ENCODE measurements around the gene MORN3. TPM values are rescaled to one million over a fixed set of nuclear protein-coding genes. Genes with fewer than 3 reads are reported as not detected.

The MORN3 gene
- total RNA-seq, 1 donor from 2014 or later: 0.26 TPM

- Mint-ChIP-seq H3K27me3 (no peaks in the 10 kb centered on the region), H3K36me3 (ENCODE audit: low read depth) (peaks cover 1% of the 10 kb centered on the region), H3K27ac (no peak overlapping the region), H3K4me3 (no peak overlapping the region), H3K9me3 (no peaks in the 10 kb centered on the region), H3K4me1 (peaks cover 3% of the 10 kb centered on the region)
- intact Hi-C loops (cut with micrococcal nuclease): no loop called here
- no peak for DNase-seq
Observed at GRCh38 chr12:121618659-121619233, 50.7 kb downstream of the MORN3 start.

- Mint-ChIP-seq H3K4me1 (peaks cover 5% of the 10 kb centered on the region), H3K4me3 (no peak overlapping the region), H3K9me3 (no peaks in the 10 kb centered on the region), H3K36me3 (ENCODE audit: low read depth) (peaks cover 1% of the 10 kb centered on the region), H3K27ac (no peak overlapping the region), H3K27me3 (no peaks in the 10 kb centered on the region)
- intact Hi-C loops (cut with micrococcal nuclease): no loop called here
- no peak for DNase-seq
Observed at GRCh38 chr12:121614872-121615467, 54.5 kb downstream of the MORN3 start.

- Mint-ChIP-seq H3K27me3 (no peaks in the 10 kb centered on the region), H3K4me3 (no peak overlapping the region), H3K4me1 (peaks cover 5% of the 10 kb centered on the region), H3K9me3 (no peaks in the 10 kb centered on the region), H3K36me3 (ENCODE audit: low read depth) (peaks cover 1% of the 10 kb centered on the region), H3K27ac (no peak overlapping the region)
- intact Hi-C loops (cut with micrococcal nuclease): no loop called here
- DNase-seq: no peak
Observed at GRCh38 chr12:121613462-121613861, 56.0 kb downstream of the MORN3 start.

- H3K27ac Mint-ChIP-seq: no peak overlapping the region
- no peaks in the 10 kb centered on the region for H3K9me3 Mint-ChIP-seq
- H3K36me3 Mint-ChIP-seq (ENCODE audit: low read depth): peaks cover 1% of the 10 kb centered on the region
- peak; percentile 70 for DNase-seq
- intact Hi-C loops (cut with micrococcal nuclease): no loop called here
- H3K4me3 Mint-ChIP-seq: no peak overlapping the region
- H3K4me1 Mint-ChIP-seq: peaks cover 4% of the 10 kb centered on the region
- H3K27me3 Mint-ChIP-seq: no peaks in the 10 kb centered on the region
Observed at GRCh38 chr12:121611306-121611705, 58.1 kb downstream of the MORN3 start.

DNA sequence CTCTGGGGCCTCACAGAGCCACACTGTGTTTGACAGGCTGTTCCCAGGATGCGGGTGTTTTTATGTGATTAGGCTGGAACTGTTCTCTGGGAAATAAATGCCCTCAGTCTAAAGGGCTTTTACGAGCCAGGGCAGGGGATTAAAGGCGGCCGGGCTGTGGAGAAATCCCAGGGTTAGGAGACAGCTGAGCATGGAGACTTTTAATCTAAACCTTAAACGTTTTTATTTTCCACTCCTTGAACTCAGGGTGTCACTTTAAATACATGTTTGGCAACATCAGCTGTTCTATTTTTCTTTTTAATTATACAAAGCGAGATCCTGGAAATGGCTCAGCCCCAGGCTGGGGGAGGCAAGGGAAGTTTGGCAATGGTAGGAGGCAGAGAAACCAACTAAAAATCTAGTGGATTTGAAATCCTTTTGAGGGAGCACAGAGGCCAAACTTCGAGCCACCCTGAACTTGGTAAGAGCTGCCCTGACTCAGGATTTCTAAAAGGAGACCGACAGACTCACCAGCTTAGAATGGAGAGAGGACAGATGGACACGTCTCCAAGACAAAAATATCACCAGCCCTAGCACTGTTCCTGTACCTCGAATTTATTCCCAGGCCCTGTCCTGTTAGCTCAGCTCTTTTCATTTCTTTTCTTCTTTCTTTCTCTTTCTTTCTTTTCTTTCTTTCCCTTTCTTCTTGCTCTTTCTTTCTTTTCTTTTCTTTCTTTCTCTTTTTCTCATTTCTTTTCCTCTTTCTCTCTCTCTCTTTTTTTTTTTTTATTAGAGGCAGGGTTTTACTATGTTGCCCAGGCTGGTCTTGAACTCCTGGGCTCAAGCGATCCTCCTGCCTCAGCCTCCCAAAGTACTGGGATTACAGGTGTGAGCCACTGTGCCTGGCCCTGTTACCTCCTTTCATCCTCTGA lies 59.0 kb downstream of the MORN3 start:
- no peak for DNase-seq
- peaks cover 4% of the 10 kb centered on the region for H3K4me1 Mint-ChIP-seq
- H3K4me3 Mint-ChIP-seq: no peak overlapping the region
- H3K27me3 Mint-ChIP-seq: no peaks in the 10 kb centered on the region
- H3K9me3 Mint-ChIP-seq: no peaks in the 10 kb centered on the region
- H3K27ac Mint-ChIP-seq: no peak overlapping the region
- no peaks in the 10 kb centered on the region for H3K36me3 Mint-ChIP-seq (ENCODE audit: low read depth)
- intact Hi-C loops (cut with micrococcal nuclease): no loop called here

DNA sequence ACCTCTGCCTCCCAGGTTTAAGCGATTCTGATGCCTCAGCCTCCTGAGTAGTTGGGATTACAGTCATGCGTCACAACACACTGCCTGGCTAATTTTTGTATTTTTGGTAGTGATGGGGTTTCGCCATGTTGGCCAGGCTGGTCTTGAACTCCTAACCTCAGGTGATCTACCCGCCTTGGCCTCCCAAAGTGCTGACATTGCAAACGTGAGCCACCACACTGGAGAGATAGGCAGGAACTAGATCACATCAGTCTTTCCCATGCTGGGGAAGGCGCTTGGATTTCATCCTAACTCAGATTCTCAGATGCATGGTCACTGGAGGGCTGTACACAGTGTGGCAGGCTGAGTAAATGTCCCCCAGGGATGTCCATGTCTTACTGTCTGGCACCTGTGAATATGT lies 61.2 kb downstream of the MORN3 start:
- Mint-ChIP-seq H3K27me3 (no peaks in the 10 kb centered on the region), H3K36me3 (ENCODE audit: low read depth) (peaks cover 2% of the 10 kb centered on the region), H3K27ac (no peak overlapping the region), H3K4me3 (no peak overlapping the region), H3K4me1 (peaks cover 4% of the 10 kb centered on the region), H3K9me3 (no peaks in the 10 kb centered on the region)
- intact Hi-C loops (cut with micrococcal nuclease): no loop called here
- DNase-seq: no peak

DNA sequence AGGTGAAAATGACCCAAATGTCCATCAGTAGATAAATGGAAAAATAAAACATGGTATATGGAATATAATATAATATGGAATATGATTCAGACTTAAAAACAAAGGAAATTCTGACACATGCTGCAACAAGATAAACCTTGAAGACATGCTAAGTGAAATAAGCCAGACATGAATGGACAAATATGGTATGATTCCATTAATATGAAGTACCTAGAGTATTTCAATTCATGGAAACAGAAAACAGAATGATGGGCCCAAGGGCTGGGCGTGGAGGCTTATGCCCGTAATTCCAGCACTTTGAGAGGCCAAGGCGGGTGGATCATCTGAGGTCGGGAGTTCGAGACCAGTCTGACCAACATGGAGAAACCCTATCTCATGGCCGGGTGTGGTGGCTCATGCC lies 65.9 kb downstream of the MORN3 start:
- no peak overlapping the region for H3K27ac Mint-ChIP-seq
- H3K9me3 Mint-ChIP-seq: no peaks in the 10 kb centered on the region
- H3K4me1 Mint-ChIP-seq: peaks cover 6% of the 10 kb centered on the region
- no peaks in the 10 kb centered on the region for H3K27me3 Mint-ChIP-seq
- H3K4me3 Mint-ChIP-seq: no peak overlapping the region
- no peak for DNase-seq
- intact Hi-C loops (cut with micrococcal nuclease): no loop called here
- H3K36me3 Mint-ChIP-seq (ENCODE audit: low read depth): peaks cover 3% of the 10 kb centered on the region

GRCh38 chr12:121602766-121603165 lies 66.7 kb downstream of the MORN3 start:
- peaks cover 7% of the 10 kb centered on the region for H3K4me1 Mint-ChIP-seq
- intact Hi-C loops (cut with micrococcal nuclease): no loop called here
- H3K27me3 Mint-ChIP-seq: no peaks in the 10 kb centered on the region
- no peaks in the 10 kb centered on the region for H3K9me3 Mint-ChIP-seq
- no peak overlapping the region for H3K4me3 Mint-ChIP-seq
- H3K36me3 Mint-ChIP-seq (ENCODE audit: low read depth): peaks cover 3% of the 10 kb centered on the region
- H3K27ac Mint-ChIP-seq: no peak overlapping the region
- DNase-seq: no peak

GRCh38 chr12:121600702-121601336 lies 68.6 kb downstream of the MORN3 start:
- no peaks in the 10 kb centered on the region for H3K9me3 Mint-ChIP-seq
- no peak for DNase-seq
- H3K27me3 Mint-ChIP-seq: no peaks in the 10 kb centered on the region
- peaks cover 9% of the 10 kb centered on the region for H3K36me3 Mint-ChIP-seq (ENCODE audit: low read depth)
- no peak overlapping the region for H3K4me3 Mint-ChIP-seq
- H3K27ac Mint-ChIP-seq: no peak overlapping the region
- peaks cover 7% of the 10 kb centered on the region for H3K4me1 Mint-ChIP-seq
- intact Hi-C loops (cut with micrococcal nuclease): no loop called here

Other genes with a start within 250 kb of the MORN3 start
- gene KDM2B, start 88.6 kb downstream of the MORN3 start, total RNA-seq: 60.7 and 62.9 TPM in 2 replicates
- 58.3 and 61.8 TPM in 2 replicates for gene ORAI1, start 43.1 kb downstream of the MORN3 start, total RNA-seq
- gene TMEM120B, start 43.1 kb upstream of the MORN3 start, total RNA-seq: 17.1 and 18.4 TPM in 2 replicates
- gene RHOF, start 124.0 kb upstream of the MORN3 start, total RNA-seq: 107 and 114 TPM in 2 replicates
- 26.6 and 29.2 TPM in 2 replicates for gene SETD1B, start 134.4 kb upstream of the MORN3 start, total RNA-seq
- gene HPD, start 189.2 kb upstream of the MORN3 start, total RNA-seq: not detected in 2 replicates
- gene PSMD9, start 219.1 kb upstream of the MORN3 start, total RNA-seq: 63.8 and 69.9 TPM in 2 replicates
- gene CFAP251, start 248.9 kb upstream of the MORN3 start, total RNA-seq: 0.85 and 1.1 TPM in 2 replicates

Measured in activated CD4-positive, alpha-beta T cell treated with anti-CD3 and anti-CD28 coated beads, Interleukin-2, amount 10 ng/mL, durations not matched to agents 24 days and 14 days (primary cell).